Duodenal mucosa (tissue), 2 donors: ENCODE results near the gene ANKRD13D.

ENCODE experiments used
- H3K27ac ChIP-seq: one replicate; pipeline ENCODE4 v1.7.0; 2013; ENCODE audit warnings: low read depth, low read length
- H3K27me3 ChIP-seq, 2 donors: one replicate each; pipeline ENCODE4 v1.7.0; 2013; ENCODE audit warnings: low read length in 2 of 2, control low read depth in 1 of 2; ENCODE audit not compliant: insufficient read depth in 2 of 2, control insufficient read depth in 1 of 2
- H3K36me3 ChIP-seq, 2 donors: one replicate each; pipeline ENCODE4 v1.7.0; 2013; ENCODE audit warnings: low read length in 2 of 2, control low read depth in 1 of 2; ENCODE audit not compliant: insufficient read depth in 2 of 2, control insufficient read depth in 1 of 2
- H3K4me1 ChIP-seq, 2 donors: one replicate each; pipeline ENCODE4 v1.7.0; 2013; ENCODE audit warnings: low read length in 2 of 2, control low read depth in 1 of 2; ENCODE audit not compliant: insufficient read depth in 2 of 2, control insufficient read depth in 1 of 2
- H3K4me3 ChIP-seq, 2 donors: one replicate each; pipeline ENCODE4 v1.7.0; 2013; ENCODE audit warnings: low read length in 2 of 2, low read depth in 1 of 2
- H3K9ac ChIP-seq, 2 donors: one replicate each; pipeline ENCODE4 v1.7.0; 2013; ENCODE audit warnings: low read length in 2 of 2, low read depth in 1 of 2
- H3K9me3 ChIP-seq, 2 donors: one replicate each; pipeline ENCODE4 v1.7.0; 2013; ENCODE audit warnings: low read length in 2 of 2, control low read depth in 1 of 2; ENCODE audit not compliant: control insufficient read depth in 1 of 2

Gene ANKRD13D

DNA sequence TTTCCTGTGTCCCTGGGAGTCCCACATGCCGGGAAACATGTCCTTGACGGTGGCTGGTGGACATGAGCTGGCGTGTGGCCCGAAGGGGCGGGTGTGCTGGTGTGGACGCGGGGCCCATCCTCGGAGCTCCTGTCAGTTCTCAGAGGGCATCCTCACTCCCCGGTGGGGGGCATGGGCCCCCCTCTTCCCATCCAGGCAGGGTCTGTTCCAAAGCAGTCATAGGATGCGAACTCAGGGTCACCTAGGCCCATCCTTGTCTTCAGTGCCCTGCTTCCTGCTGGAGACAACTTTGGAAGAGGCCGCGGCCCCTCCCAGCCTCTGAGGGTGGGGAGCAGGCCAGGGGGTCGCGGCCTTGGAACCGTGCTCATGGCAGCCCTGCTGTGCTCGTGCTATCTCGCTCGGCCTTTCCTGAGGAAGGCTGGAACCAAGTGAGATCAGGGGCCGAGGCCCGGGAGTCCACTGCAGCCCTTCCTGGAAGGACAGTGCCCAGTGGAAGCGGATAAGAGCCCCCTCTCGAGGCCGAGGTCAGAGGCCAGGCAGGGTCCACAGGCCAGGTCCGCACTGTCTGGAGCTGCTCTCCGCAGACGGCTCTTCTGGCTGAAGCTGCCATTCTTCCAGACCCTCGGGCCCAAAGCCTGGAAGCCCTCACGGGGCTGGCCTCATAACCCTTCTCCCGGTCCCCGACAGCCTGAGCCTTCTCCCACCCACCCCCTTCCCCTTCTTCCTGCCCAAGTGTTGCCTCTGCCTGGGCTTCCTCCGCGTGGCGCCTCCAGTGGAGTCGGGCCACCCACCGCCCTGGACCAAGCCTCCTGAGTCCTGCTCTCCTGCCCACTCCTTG, 14.1 kb upstream of the ANKRD13D start:
- peaks cover 73 to 94% of the 10 kb centered on the region in 2 donors for H3K4me1 ChIP-seq
- no peaks in the 10 kb centered on the region for H3K27me3 ChIP-seq
- H3K9ac ChIP-seq: no peak overlapping the region
- H3K27ac ChIP-seq: no peak overlapping the region
- H3K4me3 ChIP-seq: no peak overlapping the region
- H3K36me3 ChIP-seq: peaks cover 18 to 50% of the 10 kb centered on the region in 2 donors
- no peaks in the 10 kb centered on the region for H3K9me3 ChIP-seq

GRCh38 chr11:67275606-67276409, 13.3 kb upstream of the ANKRD13D start:
- H3K9ac ChIP-seq: no peak overlapping the region
- H3K27me3 ChIP-seq: no peaks in the 10 kb centered on the region
- peak overlapping the region; percentile 43 for H3K27ac ChIP-seq
- peaks cover 26 to 56% of the 10 kb centered on the region in 2 donors for H3K36me3 ChIP-seq
- H3K9me3 ChIP-seq: no peaks in the 10 kb centered on the region
- peaks cover 65 to 86% of the 10 kb centered on the region in 2 donors for H3K4me1 ChIP-seq
- no peak overlapping the region for H3K4me3 ChIP-seq

- Histone ChIP-seq H3K27ac (peak overlapping the region; percentile 87), H3K9ac (peak overlapping the region; percentile 44 to 59), H3K36me3 (peaks cover 33 to 57% of the 10 kb centered on the region in 2 donors), H3K4me1 (peaks cover 55 to 76% of the 10 kb centered on the region in 2 donors), H3K27me3 (no peaks in the 10 kb centered on the region), H3K9me3 (no peaks in the 10 kb centered on the region), H3K4me3 (peak overlapping the region; percentile 63 to 64)
Observed at GRCh38 chr11:67276781-67277230, 12.3 kb upstream of the ANKRD13D start.

- H3K9ac ChIP-seq: peak overlapping the region; percentile 44 to 59
- peaks cover 34 to 57% of the 10 kb centered on the region in 2 donors for H3K36me3 ChIP-seq
- peak overlapping the region; percentile 63 to 64 for H3K4me3 ChIP-seq
Observed at GRCh38 chr11:67277231-67277961, 11.7 kb upstream of the ANKRD13D start.

DNA sequence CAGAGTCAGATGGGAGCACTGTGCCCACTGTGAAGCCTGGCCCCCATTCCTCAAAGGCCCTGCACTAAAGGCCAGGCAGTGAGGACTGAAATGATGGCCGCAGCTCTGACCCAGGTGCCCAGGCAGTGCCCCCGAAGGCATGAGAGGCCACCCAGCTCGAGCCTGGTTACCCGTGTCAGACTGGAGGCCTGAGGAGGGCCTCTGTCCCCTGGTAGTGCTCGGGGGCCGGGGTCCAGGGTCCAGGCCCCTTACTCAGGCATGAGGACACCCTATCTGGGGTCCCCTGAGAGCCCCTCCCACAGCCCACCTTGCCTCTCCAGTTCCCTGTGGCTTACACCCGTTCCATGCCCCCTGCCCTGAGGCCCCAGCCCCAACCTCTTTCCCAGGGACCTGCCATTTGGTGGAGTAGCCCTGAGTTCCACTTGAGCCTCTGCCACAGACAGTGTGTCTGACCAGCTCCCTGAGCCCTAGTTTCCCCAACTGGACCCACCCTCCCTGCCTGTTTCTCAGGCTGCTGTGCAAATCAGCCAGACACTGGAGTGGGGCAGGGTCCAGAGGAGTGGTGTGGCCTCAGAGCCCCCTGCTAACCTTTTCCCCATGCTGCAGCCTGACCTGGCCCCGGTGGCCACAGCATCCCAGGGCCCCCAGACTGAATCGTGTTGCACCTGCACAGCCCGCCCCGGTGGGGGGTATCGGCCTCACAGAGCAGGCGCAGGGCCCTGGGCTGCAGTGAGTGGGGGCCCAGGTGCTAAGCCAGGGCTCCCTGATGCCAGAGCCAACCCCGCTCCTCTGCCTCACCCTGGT, 10.8 kb upstream of the ANKRD13D start:
- peak overlapping the region; percentile 68 for H3K27ac ChIP-seq
- peaks cover 43 to 59% of the 10 kb centered on the region in 2 donors for H3K36me3 ChIP-seq

More at GRCh38 chr11:67277231-67277961, 11.7 kb upstream of the ANKRD13D start:
- no peaks in the 10 kb centered on the region for H3K9me3 ChIP-seq
- H3K4me1 ChIP-seq: peaks cover 49 to 70% of the 10 kb centered on the region in 2 donors
- H3K27me3 ChIP-seq: no peaks in the 10 kb centered on the region
- H3K27ac ChIP-seq: peak overlapping the region; percentile 87

GRCh38 chr11:67278939-67279588, 10.0 kb upstream of the ANKRD13D start:
- Histone ChIP-seq H3K36me3 (peaks cover 50 to 66% of the 10 kb centered on the region in 2 donors), H3K27ac (peak overlapping the region; percentile 32), H3K4me3 (no peak overlapping the region), H3K9me3 (no peaks in the 10 kb centered on the region), H3K27me3 (no peaks in the 10 kb centered on the region), H3K9ac (peak overlapping the region in 1 of 2 donors; percentile 44), H3K4me1 (peaks cover 38 to 53% of the 10 kb centered on the region in 2 donors)

More for the DNA sequence above, 10.8 kb upstream of the ANKRD13D start:
- H3K9me3 ChIP-seq: no peaks in the 10 kb centered on the region
- no peaks in the 10 kb centered on the region for H3K27me3 ChIP-seq
- H3K4me1 ChIP-seq: peaks cover 40 to 60% of the 10 kb centered on the region in 2 donors
- H3K4me3 ChIP-seq: peak overlapping the region in 1 of 2 donors; percentile 64
- peak overlapping the region; percentile 44 to 59 for H3K9ac ChIP-seq

DNA sequence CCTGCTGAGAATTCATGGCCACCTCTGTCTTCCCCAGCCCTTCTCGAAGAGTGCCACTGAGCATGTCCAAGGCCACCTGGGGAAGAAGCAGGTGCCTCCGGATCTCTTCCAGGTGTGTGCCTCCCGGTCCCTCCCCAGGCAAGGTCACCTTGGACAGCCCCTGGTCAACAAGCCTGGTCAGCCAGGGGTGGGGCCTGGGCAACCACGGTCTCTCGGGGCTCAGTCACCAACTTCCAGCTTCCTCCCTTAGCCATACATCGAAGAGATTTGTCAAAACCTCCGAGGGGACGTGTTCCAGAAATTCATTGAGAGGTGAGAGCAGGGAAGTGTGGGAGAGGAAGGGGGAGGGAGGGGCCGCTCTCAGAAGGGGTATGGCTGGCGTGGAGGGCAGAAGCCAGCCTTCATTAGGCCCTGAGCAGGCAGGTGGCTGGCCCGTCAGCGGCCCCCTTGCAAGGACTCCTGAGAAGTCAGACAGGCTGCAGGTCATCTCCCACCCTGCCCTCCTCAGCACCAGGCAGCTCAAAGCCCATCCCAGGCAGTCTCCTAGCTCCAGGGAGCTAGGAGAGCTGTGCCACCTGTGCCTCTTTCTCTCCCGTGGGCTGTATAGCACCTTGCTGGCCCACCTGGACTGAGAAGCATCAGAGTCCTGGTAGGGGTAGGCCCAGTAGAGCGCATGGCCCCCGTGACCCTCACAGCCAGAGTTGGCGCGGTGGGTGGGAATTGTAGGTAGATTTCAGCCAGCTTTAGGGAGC, 9.3 kb upstream of the ANKRD13D start:
- Histone ChIP-seq H3K27ac (no peak overlapping the region), H3K9me3 (no peaks in the 10 kb centered on the region), H3K9ac (no peak overlapping the region), H3K4me3 (no peak overlapping the region), H3K4me1 (peaks cover 35 to 46% of the 10 kb centered on the region in 2 donors), H3K36me3 (peaks cover 51 to 72% of the 10 kb centered on the region in 2 donors), H3K27me3 (no peaks in the 10 kb centered on the region)

GRCh38 chr11:67280341-67280787, 8.7 kb upstream of the ANKRD13D start:
- peaks cover 32 to 43% of the 10 kb centered on the region in 2 donors for H3K4me1 ChIP-seq
- no peak overlapping the region for H3K27ac ChIP-seq
- no peaks in the 10 kb centered on the region for H3K9me3 ChIP-seq
- H3K27me3 ChIP-seq: no peaks in the 10 kb centered on the region
- no peak overlapping the region for H3K4me3 ChIP-seq
- peaks cover 53 to 77% of the 10 kb centered on the region in 2 donors for H3K36me3 ChIP-seq
- H3K9ac ChIP-seq: no peak overlapping the region
